Measurements from ENCODE around the gene SPARC.
"Not testable (repeated sequence)": the region's sequence is repeated elsewhere in the genome, so short reads cannot be mapped to it uniquely, and the experiment has no call there.

SPARC gene

GRCh38 chr5:151700296-151700695 is 13.6 kb upstream of the SPARC start:
- no peak for DNase-seq

DNA sequence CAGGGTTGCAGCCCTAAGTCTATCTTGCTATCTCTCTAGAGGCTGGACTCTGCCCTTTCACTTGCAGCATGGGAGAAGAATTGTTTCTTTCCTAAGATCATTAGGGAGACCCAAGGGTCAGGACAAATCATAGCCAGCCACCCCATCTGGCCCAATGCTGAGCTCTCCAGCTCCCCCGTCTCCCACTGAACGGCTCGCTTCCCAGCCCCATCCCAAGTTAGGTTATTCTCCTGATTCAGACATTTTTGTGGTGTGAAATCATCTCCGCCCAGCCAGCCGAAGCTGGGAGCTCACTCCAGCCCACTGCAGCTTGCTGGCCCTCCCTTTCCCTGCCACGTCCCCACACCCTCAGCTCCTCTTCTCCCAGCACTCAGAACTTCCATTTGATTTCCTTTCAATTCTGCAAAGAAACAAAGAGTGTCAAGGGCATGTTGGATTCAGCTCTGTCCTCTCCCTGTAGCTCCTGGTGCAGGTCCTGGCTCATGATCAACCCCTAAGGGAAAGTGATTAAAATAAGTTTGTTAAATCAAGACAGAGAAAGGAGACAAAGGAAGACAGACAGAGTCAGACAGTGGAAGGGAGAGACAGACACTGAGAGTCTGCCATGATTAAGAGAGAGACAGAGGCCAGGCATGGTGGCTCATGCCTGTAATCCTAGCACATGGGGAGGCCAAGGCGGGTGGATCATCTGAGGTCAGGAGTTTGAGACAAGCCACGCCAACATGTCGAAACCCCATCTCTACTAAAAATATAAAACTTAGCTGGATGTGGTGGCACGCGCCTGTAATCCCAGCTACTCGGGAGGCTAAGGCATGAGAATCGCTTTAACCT is 12.6 kb upstream of the SPARC start:
- DNase-seq: peak; percentile 99

DNA sequence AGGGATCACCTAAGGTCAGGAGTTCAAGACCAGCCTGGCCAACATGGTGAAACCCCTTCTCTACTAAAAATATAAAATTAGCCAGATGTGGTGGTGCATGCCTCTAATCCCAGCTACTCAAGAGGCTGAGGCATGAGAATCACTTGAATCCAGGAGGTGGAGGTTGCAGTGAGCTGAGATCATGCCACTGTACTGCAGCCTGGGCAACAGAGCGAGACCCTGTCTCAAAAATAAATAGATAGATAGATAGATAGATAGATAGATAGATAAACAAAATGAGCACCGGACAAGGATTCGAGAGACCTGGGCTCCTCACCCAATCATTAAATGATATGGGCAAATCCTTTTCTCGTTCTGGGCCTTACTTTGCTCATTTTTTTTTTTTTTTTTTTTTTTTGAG is 11.4 kb upstream of the SPARC start:
- not testable (repeated sequence) for DNase-seq

GRCh38 chr5:151697452-151697851 is 10.7 kb upstream of the SPARC start:
- DNase-seq: no peak

DNA sequence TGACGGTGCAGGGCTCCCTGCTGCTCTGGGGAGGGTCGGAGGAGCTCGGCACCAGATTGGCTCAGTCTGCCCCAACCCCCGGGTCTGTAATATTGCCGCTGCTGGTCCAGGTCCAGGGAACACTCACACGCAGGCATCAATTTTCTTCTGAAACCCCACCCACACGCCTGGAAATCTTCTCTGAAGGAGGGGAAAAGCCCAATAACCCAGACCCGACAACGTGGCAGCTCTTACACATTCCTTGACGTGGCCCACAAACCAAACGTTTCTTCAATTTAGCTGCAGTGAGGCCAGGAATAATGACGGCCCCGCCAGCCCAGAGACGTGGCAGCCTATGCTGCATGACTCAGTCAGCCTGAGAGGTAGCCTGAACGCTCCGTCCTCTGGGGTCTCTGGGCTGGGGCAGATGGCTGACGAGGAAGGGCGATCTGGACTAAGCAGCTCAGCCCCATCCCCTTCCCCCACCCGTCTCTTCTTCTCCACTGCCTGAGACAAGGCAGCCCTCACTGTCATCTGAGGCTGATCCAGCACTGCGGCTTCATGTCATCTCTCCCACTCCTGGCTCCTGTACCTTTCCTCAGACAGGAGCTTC is 9.9 kb upstream of the SPARC start:
- DNase-seq: peak; percentile 100

DNA sequence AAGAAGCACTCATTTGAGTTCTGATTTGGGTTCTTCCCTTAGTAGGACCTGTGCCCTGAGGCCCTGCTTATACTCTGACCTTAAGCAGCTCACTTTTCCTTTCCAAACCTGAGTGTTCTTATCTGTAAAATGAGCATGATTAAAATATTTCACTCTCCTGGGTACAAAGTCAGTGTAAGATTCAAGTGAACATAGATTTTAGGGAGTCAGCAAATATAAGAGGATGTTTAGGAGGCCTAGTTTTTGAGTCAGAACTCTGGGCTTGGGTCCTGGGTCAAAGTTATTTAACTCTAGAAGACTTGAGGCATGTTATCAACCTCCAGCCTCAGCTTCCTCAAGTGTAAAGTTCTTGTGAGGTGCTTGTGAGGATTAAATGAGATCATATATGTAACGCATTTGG is 8.7 kb upstream of the SPARC start:
- DNase-seq: no peak

DNA sequence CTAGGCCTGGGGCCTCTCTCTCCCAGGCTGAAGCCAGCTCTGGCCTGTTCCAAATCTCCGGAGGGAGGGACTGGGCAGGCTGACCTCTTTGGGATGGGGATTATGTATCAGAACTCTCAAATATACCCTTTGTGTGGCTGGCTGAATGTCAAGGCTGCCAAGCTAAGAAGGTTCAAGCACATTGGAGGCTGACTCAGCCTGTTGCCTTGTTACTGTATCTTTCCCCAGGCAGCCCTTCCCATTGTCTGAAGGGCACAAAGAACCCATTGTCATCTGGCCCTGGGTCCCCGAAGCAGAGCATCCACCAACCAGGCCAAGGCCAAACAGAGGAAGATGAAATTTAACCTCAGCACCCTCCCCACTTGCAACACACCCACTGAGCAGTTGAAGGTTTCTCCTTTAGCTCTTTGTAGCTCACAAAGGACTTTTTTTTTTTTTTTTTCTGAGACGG is 7.3 kb upstream of the SPARC start:
- no peak for DNase-seq

- no peak for DNase-seq
These were observed 5.6 kb upstream of the SPARC start for GRCh38 chr5:151692312-151692711.

DNA sequence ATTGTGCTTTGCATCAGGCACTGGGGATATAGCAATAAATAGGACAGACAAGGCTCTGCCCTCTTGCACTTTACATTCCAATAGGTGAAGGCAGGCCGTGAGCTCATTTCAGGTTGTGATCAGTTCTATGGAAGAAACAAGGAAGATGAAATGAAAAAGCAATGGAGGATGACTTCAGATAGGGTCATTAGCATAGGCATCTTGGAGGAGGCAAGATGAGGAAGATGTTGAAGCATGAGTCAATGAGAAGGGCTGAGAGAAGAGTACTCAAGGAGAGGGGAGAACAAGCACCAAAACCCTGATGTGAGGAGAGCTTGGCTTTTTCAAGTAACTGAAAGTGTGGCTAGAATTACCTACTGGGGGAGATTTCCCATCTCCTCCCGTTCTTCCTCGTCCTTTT is 5.0 kb upstream of the SPARC start:
- DNase-seq: peak; percentile 19

DNA sequence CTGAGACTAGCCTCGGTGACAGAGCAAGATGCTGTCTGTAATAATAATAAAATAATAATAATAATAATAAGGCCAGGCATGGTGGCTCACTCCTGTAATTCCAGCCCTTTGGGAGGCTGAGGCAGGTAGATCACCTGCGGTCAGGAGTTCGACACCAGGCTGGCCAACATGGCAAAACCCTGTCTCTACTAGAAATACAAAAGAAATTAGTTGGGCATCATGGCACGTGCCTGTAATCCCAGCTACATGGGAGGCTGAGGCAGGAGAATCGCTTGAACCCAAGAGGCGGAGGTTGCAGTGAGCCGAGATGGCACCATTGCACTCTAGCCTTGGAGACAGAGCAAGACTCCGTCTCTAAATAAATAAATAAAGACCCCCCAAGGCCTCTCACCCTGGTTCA is 2.9 kb upstream of the SPARC start:
- not testable (repeated sequence) for DNase-seq

DNA sequence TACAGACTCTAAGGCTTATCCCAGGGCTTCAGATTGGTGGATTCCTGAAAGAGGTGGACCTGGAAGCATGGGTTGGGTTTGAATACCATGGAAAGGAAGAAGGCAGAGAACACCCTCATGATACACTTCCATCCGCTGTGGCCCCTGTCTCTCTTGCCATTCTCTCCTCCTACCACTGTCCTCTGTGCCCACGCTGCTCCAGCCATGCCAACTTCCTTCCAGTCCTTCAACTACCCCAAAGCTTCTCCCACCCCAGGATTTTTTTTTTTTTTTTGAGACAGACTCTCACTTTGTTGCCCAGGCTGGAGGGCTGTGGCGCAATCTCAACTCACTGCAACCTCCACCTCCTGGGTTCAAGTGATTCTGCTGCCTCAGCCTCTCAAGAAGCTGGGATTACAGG is 1.7 kb upstream of the SPARC start:
- DNase-seq: no peak

GRCh38 chr5:151685749-151686673 is 704 bp downstream of the SPARC start:
- peak; percentile 55 for DNase-seq

DNA sequence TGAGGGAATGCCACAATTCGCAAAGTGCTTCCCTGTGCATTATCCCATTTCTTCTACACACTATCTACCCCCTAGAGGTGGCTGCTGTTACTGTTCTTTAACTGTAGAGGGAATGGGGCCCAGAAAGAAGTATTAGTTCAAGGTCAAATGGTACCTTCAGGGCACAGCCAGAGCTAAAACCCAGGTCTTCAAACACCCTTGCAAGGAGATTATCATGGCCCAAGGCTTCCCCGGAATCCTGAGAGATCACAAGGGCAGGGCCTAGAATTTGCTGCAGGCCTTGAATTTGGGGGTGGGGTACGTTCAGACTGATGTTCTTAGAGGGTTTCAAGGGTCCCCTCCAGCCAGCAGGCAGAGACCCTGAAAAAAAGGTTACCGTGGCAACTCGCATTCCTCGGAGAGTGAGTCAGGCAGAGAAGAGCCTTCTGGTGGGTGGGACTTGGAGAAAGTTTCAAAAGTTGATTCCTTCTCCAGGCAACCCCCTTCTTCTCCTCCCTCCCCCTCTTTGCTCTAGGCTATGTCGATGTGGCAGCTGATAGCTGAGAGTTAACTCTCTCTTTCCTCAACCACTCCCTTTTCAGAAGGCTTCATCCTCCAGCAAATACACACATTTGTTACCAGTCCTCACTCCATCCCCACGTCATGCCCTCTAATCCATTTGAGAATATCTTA is 1.9 kb downstream of the SPARC start:
- DNase-seq: peak; percentile 99

DNA sequence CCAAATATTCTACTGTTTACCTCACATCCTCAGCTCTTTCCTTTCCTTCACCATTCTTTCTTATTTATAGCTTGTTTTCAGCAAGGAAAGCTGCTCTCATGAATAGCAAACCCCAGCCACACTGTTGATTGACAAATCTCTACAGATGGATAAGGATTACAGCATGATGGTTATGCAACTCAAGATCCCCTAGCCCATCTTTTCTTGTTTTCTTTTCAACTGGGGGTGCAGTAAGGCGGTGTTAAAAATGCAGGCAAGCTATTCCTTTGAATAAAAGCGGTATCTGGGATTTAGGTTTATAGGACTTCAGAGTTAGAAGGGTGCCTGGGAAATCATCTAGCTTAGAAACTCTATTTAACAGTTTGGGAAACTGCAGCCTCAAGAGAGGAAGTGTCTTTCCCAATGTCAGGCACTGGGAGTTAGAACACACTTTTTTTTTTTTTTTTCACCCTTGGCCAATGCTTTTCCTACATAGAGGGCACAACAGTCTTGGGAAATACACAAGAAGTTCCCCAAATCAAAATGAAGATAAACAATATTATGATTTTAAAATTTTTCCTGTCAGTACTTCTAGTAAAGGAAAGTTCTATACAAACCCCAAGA is 2.6 kb downstream of the SPARC start:
- DNase-seq: peak; percentile 9

DNA sequence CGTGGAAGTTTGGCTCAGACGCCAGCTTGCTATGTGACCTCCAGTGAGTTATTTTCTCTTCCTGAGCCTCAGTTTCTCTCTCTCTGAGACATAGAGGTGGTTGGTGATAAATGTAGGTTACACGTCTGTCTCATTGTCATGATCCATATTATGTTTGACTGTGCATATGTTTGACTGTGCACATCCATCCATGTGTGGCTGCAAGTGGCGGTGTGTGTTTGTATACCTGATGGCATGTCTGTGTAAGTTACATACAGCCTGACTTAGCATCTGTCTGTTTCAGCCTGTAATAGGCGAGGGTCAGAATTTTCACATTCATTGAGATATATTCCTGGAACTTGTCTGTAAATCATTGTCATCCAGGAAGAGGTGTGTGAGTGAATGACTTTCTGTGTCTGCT is 3.3 kb downstream of the SPARC start:
- no peak for DNase-seq

GRCh38 chr5:151682751-151683331 is 3.9 kb downstream of the SPARC start:
- DNase-seq: peak; percentile 63

- peak; percentile 73 for DNase-seq
These were observed 4.5 kb downstream of the SPARC start for GRCh38 chr5:151682240-151682639.

- no peak for DNase-seq
These were observed 5.7 kb downstream of the SPARC start for GRCh38 chr5:151680944-151681427.

GRCh38 chr5:151680156-151680505 is 6.6 kb downstream of the SPARC start:
- DNase-seq: not testable (repeated sequence)

- no peak for DNase-seq
These were observed 7.1 kb downstream of the SPARC start for GRCh38 chr5:151679421-151680155.

DNA sequence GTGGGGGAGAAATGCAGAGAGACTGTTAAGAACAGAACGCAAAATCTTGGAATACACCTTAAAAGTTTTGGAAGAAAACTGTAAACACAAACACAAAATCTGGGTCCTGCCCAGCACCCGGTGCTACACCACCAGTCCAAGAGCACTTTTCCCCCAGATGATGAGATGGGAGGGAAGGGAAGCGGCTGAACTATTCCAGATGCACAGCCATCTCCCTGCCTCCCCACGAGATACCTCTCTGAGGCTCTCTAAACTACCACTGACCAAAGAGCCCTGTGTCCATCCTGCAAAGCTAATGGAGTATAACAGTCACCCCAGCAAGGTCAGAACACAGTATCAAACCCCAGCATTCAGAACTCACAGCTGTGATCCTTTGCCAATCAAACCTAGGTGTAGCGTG is 8.0 kb downstream of the SPARC start:
- no peak for DNase-seq
